Sigmoid colon (tissue), 3 donors: Measurements from ENCODE around the gene DACH1.

Experiments
- POLR2A ChIP-seq, 2 donors: fragments of 450-650 bp; IDR thresholded peaks; one replicate each; pipeline ENCODE4 v1.6.1; 2016; ENCODE audit warnings: antibody characterized with exemption in 2 of 2, mild to moderate bottlenecking in 2 of 2, moderate library complexity in 2 of 2
- TF ChIP-seq, protein P1 (sequence below), 4 experiments: fragments of 450-650 bp in 3 of 4; fragments of 200-600 bp in 1 of 4; IDR thresholded peaks; one replicate each; pipeline ENCODE4 v1.5.1; 2016 to 2019; ENCODE audit warnings: antibody characterized with exemption in 4 of 4, mild to moderate bottlenecking in 3 of 4, moderate library complexity in 2 of 4

- TF ChIP-seq, protein P1, sequence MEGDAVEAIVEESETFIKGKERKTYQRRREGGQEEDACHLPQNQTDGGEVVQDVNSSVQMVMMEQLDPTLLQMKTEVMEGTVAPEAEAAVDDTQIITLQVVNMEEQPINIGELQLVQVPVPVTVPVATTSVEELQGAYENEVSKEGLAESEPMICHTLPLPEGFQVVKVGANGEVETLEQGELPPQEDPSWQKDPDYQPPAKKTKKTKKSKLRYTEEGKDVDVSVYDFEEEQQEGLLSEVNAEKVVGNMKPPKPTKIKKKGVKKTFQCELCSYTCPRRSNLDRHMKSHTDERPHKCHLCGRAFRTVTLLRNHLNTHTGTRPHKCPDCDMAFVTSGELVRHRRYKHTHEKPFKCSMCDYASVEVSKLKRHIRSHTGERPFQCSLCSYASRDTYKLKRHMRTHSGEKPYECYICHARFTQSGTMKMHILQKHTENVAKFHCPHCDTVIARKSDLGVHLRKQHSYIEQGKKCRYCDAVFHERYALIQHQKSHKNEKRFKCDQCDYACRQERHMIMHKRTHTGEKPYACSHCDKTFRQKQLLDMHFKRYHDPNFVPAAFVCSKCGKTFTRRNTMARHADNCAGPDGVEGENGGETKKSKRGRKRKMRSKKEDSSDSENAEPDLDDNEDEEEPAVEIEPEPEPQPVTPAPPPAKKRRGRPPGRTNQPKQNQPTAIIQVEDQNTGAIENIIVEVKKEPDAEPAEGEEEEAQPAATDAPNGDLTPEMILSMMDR (IDR thresholded peaks at IDR 0.05) = no peak
- TF ChIP-seq POLR2A (IDR thresholded peaks at IDR 0.05) = no peak
Observed at GRCh38 chr13:71866335-71867130, 471 bp downstream of the DACH1 start.
